ENCODE results near the gene ZNF888.
A peak's percentile ranks its signal among the peaks of the same experiment; 100 is the strongest.

Gene ZNF888
- 5.2 to 9.5 (median 7.9) reads per million in 3 donors for total RNA-seq

DNA sequence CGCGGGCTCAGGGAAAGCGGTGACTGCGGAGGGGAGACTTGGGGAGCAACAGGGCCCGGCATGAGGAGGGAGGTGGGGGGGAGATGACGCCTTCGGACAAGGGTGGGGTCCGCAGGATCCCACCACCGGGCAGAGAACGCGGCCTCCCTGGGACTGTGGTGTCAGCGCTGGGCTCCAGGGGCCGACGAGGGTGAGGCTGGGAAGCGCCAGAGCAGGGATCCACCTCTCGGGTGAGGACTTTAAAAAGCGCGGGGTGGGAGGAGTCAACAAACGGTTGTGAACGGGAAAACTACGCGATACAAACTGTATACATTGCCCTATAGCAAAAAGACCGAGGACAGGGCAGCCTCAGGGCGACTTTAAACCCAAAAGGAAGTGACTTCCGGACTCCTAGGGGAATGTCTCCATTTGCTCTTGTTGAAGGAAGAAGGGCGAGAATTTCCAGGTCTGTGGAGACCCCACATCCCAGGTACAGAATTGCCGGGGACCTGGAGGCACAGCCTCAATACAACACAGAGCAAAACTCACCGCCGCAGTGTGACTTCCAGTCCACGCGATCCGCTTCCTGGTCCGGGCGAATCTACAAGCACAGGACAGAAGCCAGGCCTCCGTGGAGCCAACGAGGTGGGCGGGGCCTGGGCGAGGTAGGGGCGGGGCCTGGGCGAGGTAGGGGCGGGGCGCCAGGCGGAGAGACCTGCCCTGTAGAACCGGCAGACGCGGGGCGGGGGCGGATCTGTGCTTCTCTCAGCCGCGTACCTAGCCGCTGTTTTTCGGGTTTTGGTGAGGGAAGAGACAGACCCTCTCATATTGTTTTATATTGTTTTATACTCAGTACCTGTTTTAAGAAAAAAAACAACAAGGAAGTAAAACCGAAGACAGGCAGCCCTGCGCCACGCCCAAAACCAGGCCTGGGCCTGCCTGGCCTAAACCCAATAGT is at the start of gene ZNF888:
Gene ZNF888 (minus strand): TSS at position 588 of the 937 bp plus-strand sequence. CDS start 5,555 bp downstream, outside the sequence.
- Histone ChIP-seq H3K27me3 (replicated peaks; ENCODE audit: control insufficient read depth, insufficient read depth, low read length, poor library complexity, severe bottlenecking) (no peaks in the 10 kb centered on the region), H3K9me3 (ENCODE audit: control insufficient read depth, low read length) (no peaks in the 10 kb centered on the region), H3K4me1 (ENCODE audit: control insufficient read depth, insufficient read depth, low read length, poor library complexity, severe bottlenecking) (no peaks in the 10 kb centered on the region), H3K4me3 (ENCODE audit: insufficient read depth, low read depth, low read length, poor library complexity, severe bottlenecking) (peak within 1 kb of the TSS; percentile 62), H3K36me3 (ENCODE audit: control insufficient read depth, insufficient read depth, low read length) (no peaks in the 10 kb centered on the region), H3K27ac (ENCODE audit: insufficient read depth, low read length, poor library complexity, severe bottlenecking) (peak within 1 kb of the TSS; percentile 64)
- DNase-seq = peak; percentile 85 to 87 (median 86)

DNA sequence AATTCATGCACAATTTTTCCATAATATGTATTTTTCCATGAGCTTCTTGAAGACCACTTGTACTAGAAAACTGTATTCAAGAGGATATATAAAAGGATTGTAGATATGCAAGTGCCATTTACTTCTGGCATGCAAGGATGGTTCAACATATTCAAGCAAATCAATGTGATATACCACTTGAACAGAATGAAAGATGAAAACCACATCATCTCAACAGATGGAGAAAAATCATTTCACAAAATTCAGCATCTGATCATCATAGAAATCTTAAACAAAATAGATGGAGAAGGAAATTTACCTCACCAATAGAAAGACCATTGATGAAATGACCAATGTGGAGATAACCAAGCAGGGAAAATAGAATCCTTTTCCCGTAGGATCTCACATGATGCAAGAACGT is 44.5 kb upstream of the ZNF888 start:
- Histone ChIP-seq H3K4me1 (ENCODE audit: control insufficient read depth, insufficient read depth, low read length, poor library complexity, severe bottlenecking) (peaks cover 7% of the 10 kb centered on the region), H3K27me3 (replicated peaks; ENCODE audit: control insufficient read depth, insufficient read depth, low read length, poor library complexity, severe bottlenecking) (no peaks in the 10 kb centered on the region), H3K4me3 (ENCODE audit: insufficient read depth, low read depth, low read length, poor library complexity, severe bottlenecking) (no peak overlapping the region), H3K36me3 (ENCODE audit: control insufficient read depth, insufficient read depth, low read length) (peaks cover 5% of the 10 kb centered on the region), H3K9me3 (ENCODE audit: control insufficient read depth, low read length) (peaks cover 3% of the 10 kb centered on the region), H3K27ac (ENCODE audit: insufficient read depth, low read length, poor library complexity, severe bottlenecking) (no peak overlapping the region)
- no peak for DNase-seq

DNA sequence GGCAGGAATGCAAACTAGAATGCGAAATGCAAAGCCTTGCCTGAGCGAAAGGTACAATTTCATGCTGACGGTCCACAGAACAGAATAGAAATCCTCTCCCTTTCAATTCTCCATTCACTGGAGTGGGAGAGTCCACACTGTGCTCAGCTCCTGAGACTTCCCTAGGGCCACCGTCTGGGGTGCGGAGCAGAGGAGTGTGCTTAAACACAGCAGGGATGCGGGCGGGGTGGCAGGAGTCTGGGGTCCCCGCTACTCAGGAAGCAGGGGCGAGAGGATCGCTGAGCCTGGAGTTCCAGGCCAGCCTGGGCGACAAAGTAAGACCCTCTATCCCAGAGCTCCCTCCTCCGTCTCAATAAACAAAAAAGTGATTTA is 40.0 kb upstream of the ZNF888 start:
- Histone ChIP-seq H3K9me3 (ENCODE audit: control insufficient read depth, low read length) (peaks cover 24% of the 10 kb centered on the region), H3K4me3 (ENCODE audit: insufficient read depth, low read depth, low read length, poor library complexity, severe bottlenecking) (peak overlapping the region; percentile 91), H3K27ac (ENCODE audit: insufficient read depth, low read length, poor library complexity, severe bottlenecking) (peak overlapping the region; percentile 65), H3K27me3 (replicated peaks; ENCODE audit: control insufficient read depth, insufficient read depth, low read length, poor library complexity, severe bottlenecking) (no peaks in the 10 kb centered on the region), H3K36me3 (ENCODE audit: control insufficient read depth, insufficient read depth, low read length) (peaks cover 17% of the 10 kb centered on the region), H3K4me1 (ENCODE audit: control insufficient read depth, insufficient read depth, low read length, poor library complexity, severe bottlenecking) (peaks cover 17% of the 10 kb centered on the region)
- no peak for DNase-seq

DNA sequence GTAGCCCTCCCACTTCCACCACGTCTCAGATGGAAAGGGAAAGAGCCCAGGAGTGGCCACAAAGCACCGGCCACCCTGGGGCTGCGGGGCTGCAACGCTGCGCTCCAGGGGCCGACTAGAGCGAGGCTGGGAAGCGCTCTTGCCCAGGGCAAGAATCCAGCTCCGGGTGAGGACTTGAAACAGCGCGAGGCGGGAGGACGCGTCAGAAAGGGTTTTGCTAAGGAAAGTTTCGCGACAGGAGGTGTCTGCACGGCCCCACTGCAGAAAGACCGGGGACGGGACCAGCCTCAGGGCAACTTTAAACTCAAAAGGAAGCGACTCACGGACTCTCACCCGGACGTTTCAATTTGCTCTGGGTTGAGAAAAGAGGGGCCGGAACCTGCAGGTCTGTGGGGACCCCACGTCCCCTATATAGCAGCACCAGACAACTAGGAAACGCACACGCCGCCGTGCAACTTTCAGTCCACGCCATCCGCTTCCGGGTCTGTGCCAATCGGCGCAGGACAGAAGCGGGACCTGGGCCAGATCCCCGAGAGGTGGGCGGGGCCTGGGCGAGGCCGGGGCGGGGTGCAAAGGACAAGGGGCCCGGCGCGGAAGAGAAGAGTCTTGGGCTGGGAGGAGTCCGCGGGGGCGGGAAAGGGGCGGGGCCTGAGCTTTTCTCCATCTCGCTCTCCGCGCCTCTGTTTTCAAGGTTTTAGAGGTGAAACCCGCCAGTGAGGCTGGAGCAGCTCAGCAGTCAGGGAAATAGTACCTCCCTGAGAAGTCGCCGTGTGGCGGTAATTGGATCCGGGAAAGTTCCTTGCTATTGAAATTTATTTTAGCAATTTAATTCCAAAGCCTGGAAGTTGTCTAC is 39.4 kb upstream of the ZNF888 start, which contains the start of gene ZNF816:
Gene ZNF816 (minus strand): TSS at position 488 of the 853 bp plus-strand sequence. CDS start 6,792 bp downstream, outside the sequence.
- H3K27ac ChIP-seq (ENCODE audit: insufficient read depth, low read length, poor library complexity, severe bottlenecking) = peak within 1 kb of the TSS; percentile 65
- no peaks in the 10 kb centered on the region for H3K27me3 ChIP-seq (replicated peaks; ENCODE audit: control insufficient read depth, insufficient read depth, low read length, poor library complexity, severe bottlenecking)
- H3K4me1 ChIP-seq (ENCODE audit: control insufficient read depth, insufficient read depth, low read length, poor library complexity, severe bottlenecking) = peaks cover 17% of the 10 kb centered on the region
- H3K9me3 ChIP-seq (ENCODE audit: control insufficient read depth, low read length) = peaks cover 27% of the 10 kb centered on the region
- peak within 1 kb of the TSS; percentile 91 for H3K4me3 ChIP-seq (ENCODE audit: insufficient read depth, low read depth, low read length, poor library complexity, severe bottlenecking)
- peaks cover 23% of the 10 kb centered on the region for H3K36me3 ChIP-seq (ENCODE audit: control insufficient read depth, insufficient read depth, low read length)
- peak; percentile 97 to 98 (median 98) for DNase-seq

DNA sequence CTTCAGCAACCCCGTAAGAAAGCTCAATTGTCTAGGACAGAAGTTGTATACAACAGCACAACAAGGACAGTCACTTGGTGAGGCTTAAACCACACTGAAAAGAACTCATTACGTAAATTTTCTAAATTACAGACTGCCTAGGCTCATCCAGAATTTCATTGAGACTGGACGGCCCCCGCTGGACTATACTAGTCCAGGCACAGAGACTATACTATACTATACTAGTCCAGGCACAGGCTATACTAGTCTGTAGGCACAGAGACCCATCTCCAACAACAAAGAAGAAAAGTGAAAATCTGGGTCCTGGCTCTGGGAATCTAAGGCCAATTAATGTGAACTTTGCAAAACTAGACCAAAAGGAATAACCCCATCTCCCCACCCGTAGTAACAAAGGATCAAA is 38.8 kb upstream of the ZNF888 start:
- peak overlapping the region; percentile 65 for H3K27ac ChIP-seq (ENCODE audit: insufficient read depth, low read length, poor library complexity, severe bottlenecking)
- H3K4me3 ChIP-seq (ENCODE audit: insufficient read depth, low read depth, low read length, poor library complexity, severe bottlenecking) = peak overlapping the region; percentile 91
- peaks cover 30% of the 10 kb centered on the region for H3K36me3 ChIP-seq (ENCODE audit: control insufficient read depth, insufficient read depth, low read length)
- DNase-seq = no peak
- no peaks in the 10 kb centered on the region for H3K27me3 ChIP-seq (replicated peaks; ENCODE audit: control insufficient read depth, insufficient read depth, low read length, poor library complexity, severe bottlenecking)
- peaks cover 17% of the 10 kb centered on the region for H3K4me1 ChIP-seq (ENCODE audit: control insufficient read depth, insufficient read depth, low read length, poor library complexity, severe bottlenecking)
- peaks cover 33% of the 10 kb centered on the region for H3K9me3 ChIP-seq (ENCODE audit: control insufficient read depth, low read length)

DNA sequence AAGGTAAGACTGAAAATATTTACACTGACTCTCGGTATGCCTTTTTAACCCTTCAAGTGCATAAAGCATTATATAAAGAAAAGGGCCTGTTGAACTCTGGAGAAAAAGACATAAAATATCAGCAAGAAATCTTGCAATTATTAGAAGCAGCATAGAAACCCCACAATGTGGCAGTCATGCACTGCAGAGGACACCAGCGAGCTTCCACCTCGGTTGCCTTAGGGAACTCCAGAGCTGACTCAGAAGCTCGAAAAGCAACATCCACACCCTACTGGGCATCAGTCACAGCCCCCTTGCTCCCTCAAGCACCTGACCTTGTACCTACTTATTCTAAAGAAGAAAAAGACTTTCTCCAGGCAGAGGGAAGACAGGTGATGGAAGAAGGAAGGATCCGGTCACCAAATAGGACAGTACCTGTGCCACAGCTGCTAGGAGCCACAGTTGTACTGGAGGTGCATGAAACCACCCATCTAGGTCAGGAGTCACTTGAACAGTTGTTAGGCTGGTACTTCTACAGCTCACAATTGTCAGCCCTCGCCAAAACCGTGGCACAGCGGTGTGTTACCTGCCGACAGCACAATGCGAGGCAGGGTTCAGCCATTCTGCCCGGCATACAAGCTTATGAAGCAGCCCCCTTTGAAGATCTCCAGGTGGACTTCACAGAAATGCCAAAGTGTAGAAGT is 36.5 kb upstream of the ZNF888 start:
- DNase-seq = no peak
- Histone ChIP-seq H3K27me3 (replicated peaks; ENCODE audit: control insufficient read depth, insufficient read depth, low read length, poor library complexity, severe bottlenecking) (no peaks in the 10 kb centered on the region), H3K9me3 (ENCODE audit: control insufficient read depth, low read length) (peaks cover 46% of the 10 kb centered on the region), H3K27ac (ENCODE audit: insufficient read depth, low read length, poor library complexity, severe bottlenecking) (no peak overlapping the region), H3K4me1 (ENCODE audit: control insufficient read depth, insufficient read depth, low read length, poor library complexity, severe bottlenecking) (peaks cover 17% of the 10 kb centered on the region), H3K4me3 (ENCODE audit: insufficient read depth, low read depth, low read length, poor library complexity, severe bottlenecking) (no peak overlapping the region), H3K36me3 (ENCODE audit: control insufficient read depth, insufficient read depth, low read length) (peaks cover 52% of the 10 kb centered on the region)

DNA sequence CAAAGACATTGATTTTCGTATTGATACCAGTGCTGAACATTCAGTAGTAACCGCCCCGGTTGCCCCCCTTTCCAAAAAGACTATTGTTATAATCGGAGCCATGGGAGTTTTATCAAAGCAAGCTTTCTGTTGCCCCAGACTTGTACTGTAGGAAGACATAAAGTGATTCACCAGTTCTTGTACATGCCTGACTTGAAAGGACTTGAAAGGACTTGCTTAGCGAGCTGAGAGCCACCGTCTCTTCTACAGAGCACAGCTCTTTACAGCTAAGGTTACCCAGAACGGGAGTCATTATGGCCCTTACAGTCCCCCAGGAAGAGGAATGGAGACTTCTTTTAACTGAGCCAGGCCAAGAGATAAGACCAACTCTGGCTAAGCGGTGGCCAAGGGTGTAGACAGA is 34.4 kb upstream of the ZNF888 start:
- Histone ChIP-seq H3K36me3 (ENCODE audit: control insufficient read depth, insufficient read depth, low read length) (peaks cover 70% of the 10 kb centered on the region), H3K9me3 (ENCODE audit: control insufficient read depth, low read length) (peaks cover 48% of the 10 kb centered on the region), H3K27me3 (replicated peaks; ENCODE audit: control insufficient read depth, insufficient read depth, low read length, poor library complexity, severe bottlenecking) (no peaks in the 10 kb centered on the region)

DNA sequence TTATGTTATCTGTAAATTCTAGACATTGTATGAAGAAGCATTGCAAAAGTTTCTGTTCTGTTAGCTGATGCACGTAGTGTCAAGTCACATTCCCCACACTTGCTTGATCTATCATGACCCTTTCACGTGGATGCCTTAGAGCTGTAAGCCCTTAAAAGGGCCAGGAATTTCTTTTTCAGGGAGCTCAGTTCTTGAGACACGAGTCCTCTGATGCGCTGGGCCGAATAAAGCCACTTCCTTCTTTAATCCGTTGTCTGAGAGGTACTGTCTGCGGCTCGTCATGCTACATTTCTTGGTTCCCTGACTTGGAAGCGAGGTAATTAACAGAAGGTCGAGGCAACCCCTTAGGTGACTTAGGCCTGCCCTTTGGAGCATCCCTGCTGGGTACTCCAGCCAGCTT is 33.7 kb upstream of the ZNF888 start:
- peaks cover 4% of the 10 kb centered on the region for H3K4me1 ChIP-seq (ENCODE audit: control insufficient read depth, insufficient read depth, low read length, poor library complexity, severe bottlenecking)
- H3K9me3 ChIP-seq (ENCODE audit: control insufficient read depth, low read length) = peaks cover 54% of the 10 kb centered on the region
- no peak overlapping the region for H3K4me3 ChIP-seq (ENCODE audit: insufficient read depth, low read depth, low read length, poor library complexity, severe bottlenecking)
- H3K27me3 ChIP-seq (replicated peaks; ENCODE audit: control insufficient read depth, insufficient read depth, low read length, poor library complexity, severe bottlenecking) = no peaks in the 10 kb centered on the region
- H3K36me3 ChIP-seq (ENCODE audit: control insufficient read depth, insufficient read depth, low read length) = peaks cover 77% of the 10 kb centered on the region
- no peak overlapping the region for H3K27ac ChIP-seq (ENCODE audit: insufficient read depth, low read length, poor library complexity, severe bottlenecking)
- no peak for DNase-seq

More for the DNA sequence above, 34.4 kb upstream of the ZNF888 start:
- H3K27ac ChIP-seq (ENCODE audit: insufficient read depth, low read length, poor library complexity, severe bottlenecking) = no peak overlapping the region
- H3K4me3 ChIP-seq (ENCODE audit: insufficient read depth, low read depth, low read length, poor library complexity, severe bottlenecking) = no peak overlapping the region
- DNase-seq = no peak
- peaks cover 9% of the 10 kb centered on the region for H3K4me1 ChIP-seq (ENCODE audit: control insufficient read depth, insufficient read depth, low read length, poor library complexity, severe bottlenecking)

DNA sequence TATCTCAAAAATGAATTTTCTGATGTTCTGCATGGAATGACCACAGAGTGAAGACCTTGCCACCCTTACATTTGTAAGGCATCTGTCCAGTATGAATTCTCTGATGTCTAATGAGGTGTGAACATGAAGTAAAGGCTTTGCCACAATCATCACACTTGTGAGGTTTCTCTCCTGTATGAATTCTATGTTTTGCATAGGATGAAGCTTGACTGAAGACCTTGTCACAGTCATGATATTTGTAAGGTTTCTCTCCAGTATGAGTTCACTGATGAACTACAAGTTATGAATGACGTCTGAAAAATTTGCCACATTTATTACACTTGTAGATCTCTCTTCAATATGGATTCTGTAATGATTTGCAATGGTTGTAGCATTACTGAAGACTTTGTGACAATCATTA is 26.2 kb upstream of the ZNF888 start:
- H3K4me3 ChIP-seq (ENCODE audit: insufficient read depth, low read depth, low read length, poor library complexity, severe bottlenecking) = no peak overlapping the region
- DNase-seq = no peak
- H3K9me3 ChIP-seq (ENCODE audit: control insufficient read depth, low read length) = peaks cover 63% of the 10 kb centered on the region
- H3K27ac ChIP-seq (ENCODE audit: insufficient read depth, low read length, poor library complexity, severe bottlenecking) = no peak overlapping the region
- no peaks in the 10 kb centered on the region for H3K27me3 ChIP-seq (replicated peaks; ENCODE audit: control insufficient read depth, insufficient read depth, low read length, poor library complexity, severe bottlenecking)
- peaks cover 38% of the 10 kb centered on the region for H3K36me3 ChIP-seq (ENCODE audit: control insufficient read depth, insufficient read depth, low read length)
- H3K4me1 ChIP-seq (ENCODE audit: control insufficient read depth, insufficient read depth, low read length, poor library complexity, severe bottlenecking) = no peaks in the 10 kb centered on the region
